ENCODE measurements around the gene CDKN2B.

CDKN2B gene

DNA sequence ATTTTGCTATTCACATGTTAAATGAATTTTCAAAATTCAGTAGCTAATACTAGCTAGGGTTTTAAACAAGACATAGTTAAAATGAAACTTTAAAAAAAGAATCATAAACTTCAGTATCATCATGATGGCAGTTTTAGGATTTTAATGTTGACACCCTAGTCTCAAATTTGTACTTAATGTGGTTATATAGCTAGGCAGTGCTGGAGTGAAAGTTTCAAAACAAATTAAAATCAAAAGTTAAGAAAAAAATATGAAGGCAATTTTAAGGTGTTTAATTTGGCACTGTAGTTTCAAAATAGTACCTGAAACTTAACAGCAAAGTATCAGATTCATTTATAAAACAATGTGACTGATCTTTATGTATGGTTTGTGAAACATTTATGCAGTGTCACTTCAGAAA lies 19.3 kb upstream of the CDKN2B start:
- no peak for DNase-seq (ENCODE audit: low read depth)
- TF ChIP-seq, protein P1, sequence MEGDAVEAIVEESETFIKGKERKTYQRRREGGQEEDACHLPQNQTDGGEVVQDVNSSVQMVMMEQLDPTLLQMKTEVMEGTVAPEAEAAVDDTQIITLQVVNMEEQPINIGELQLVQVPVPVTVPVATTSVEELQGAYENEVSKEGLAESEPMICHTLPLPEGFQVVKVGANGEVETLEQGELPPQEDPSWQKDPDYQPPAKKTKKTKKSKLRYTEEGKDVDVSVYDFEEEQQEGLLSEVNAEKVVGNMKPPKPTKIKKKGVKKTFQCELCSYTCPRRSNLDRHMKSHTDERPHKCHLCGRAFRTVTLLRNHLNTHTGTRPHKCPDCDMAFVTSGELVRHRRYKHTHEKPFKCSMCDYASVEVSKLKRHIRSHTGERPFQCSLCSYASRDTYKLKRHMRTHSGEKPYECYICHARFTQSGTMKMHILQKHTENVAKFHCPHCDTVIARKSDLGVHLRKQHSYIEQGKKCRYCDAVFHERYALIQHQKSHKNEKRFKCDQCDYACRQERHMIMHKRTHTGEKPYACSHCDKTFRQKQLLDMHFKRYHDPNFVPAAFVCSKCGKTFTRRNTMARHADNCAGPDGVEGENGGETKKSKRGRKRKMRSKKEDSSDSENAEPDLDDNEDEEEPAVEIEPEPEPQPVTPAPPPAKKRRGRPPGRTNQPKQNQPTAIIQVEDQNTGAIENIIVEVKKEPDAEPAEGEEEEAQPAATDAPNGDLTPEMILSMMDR (conservative IDR thresholded peaks at IDR 0.05; ENCODE audit: low read depth, low read length) = no peak
- H3K4me3 ChIP-seq (ENCODE audit: low read depth, low read length) = no peak overlapping the region

DNA sequence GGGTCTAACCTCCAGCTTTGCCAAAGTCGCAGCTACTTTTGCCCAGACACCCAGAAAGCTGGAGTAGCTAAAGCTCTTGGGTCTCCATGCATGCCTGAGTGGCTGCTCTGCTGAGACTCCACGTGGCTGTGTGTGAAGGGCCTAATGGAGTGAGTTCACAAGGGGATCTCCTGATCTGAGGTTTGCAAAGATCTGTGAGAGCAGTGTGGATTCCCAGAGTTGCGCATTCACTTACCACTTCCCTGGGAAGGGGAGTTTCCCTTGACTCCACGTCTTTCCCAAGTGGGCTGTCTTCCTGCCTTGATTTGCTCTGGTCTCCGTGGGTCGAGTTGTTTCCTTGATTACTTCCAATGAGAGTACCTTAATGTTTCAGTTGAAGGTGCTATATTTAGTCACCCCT lies 17.6 kb upstream of the CDKN2B start:
- TF ChIP-seq, protein P1 (conservative IDR thresholded peaks at IDR 0.05; ENCODE audit: low read depth, low read length) = no peak
- DNase-seq (ENCODE audit: low read depth) = no peak
- H3K4me3 ChIP-seq (ENCODE audit: low read depth, low read length) = no peak overlapping the region

DNA sequence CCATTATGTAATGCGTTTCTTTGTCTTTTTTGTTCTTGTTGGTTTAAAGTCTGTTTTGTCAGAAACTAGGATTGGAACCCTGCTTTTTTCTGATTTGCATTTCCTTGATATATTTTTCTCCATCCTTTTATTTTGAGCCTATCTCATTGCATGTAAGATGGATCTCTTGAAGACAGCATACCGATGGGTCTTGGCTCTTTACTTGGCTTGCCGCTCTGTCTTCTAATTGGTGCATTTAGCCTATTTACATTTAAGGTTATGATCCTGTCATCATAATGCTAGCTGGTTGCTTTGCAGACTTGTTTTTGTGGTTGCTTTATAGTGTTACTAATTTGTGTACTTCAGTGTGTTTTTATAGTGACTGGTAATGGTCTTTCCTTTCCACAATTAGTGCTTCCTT lies 13.3 kb upstream of the CDKN2B start:
- no peak for DNase-seq (ENCODE audit: low read depth)
- TF ChIP-seq, protein P1 (conservative IDR thresholded peaks at IDR 0.05; ENCODE audit: low read depth, low read length) = no peak
- no peak overlapping the region for H3K4me3 ChIP-seq (ENCODE audit: low read depth, low read length)

DNA sequence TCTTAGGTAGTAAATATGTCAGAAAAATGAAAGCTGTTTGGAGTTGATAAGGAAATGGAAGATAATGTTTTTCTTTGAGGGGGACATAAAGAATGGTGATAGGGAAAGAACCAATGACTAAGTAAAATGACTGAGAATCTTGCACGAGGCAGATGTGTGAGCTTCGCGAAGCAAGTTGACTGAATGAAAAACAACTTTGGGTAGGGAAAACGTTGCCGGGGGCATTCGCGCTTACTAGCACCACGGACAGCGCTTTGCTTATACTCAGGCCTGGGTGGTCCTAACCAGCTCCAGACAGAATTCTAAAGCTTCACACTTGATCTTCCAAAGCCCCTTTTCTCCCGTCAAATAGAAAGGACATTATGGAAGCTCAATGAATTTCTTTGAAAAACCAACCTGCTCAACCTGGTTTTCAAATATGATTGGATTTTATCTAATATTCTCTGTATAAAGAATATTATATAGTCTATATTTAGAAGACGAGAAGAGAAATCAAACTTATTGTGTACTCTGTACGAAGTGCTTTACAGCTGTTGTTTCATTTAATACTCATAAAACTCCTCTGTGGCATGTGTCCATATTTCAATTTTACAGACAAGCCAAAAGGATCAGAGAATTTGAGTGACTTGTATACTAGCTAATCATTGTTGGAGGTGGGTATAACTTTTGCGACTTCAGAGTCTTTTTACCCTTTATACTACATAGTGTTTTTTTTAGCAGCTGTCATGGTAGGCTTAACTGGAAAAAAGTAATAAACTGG lies 1.9 kb upstream of the CDKN2B start:
- peak; percentile 64 for DNase-seq (ENCODE audit: low read depth)
- TF ChIP-seq, protein P1 (conservative IDR thresholded peaks at IDR 0.05; ENCODE audit: low read depth, low read length) = no peak
- H3K4me3 ChIP-seq (ENCODE audit: low read depth, low read length) = no peak overlapping the region

DNA sequence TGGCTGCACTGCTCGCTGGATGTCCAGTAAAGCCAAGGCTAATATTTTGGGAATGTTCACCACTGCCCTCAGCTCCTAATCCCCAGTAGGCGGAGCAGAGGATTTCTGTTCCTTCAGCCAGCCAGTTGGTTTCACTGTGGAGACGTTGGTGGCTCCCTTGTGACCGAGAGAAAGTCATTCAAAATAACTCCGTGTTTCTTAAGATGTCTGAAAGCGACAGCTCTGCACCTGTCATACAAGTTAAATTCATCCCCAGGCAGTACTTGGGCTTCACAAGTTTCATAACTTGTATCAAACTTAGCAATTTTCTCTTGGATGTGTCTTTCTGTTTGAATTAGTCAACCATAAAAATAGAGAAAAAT lies 382 bp upstream of the CDKN2B start:
- TF ChIP-seq, protein P1 (conservative IDR thresholded peaks at IDR 0.05; ENCODE audit: low read depth, low read length) = no peak
- DNase-seq (ENCODE audit: low read depth) = no peak
- H3K4me3 ChIP-seq (ENCODE audit: low read depth, low read length) = peak overlapping the region; percentile 90

DNA sequence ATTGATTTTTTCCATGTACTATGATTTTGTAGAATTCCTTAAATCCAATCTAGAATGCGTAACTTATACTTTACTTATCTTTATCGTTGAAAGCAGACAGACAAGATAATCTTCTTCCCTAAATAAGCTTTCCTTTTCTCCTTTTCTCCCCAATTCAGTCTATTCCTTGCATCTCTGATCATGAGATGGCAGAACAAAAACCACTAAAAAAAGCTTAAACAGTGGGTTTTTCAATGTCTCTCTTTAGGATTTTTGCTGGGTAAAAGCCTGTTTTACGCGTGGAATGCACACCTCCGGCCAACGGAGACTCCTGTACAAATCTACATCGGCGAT lies 755 bp downstream of the CDKN2B start:
- DNase-seq (ENCODE audit: low read depth) = no peak
- TF ChIP-seq, protein P1 (conservative IDR thresholded peaks at IDR 0.05; ENCODE audit: low read depth, low read length) = no peak

More for the DNA sequence above, 755 bp downstream of the CDKN2B start:
- H3K4me3 ChIP-seq (ENCODE audit: low read depth, low read length) = peak overlapping the region; percentile 90

Measured in choroid plexus epithelial cell (primary cell).